DND-41 (cell line): ENCODE results near the gene ABCD4.

Experiments
- ATAC-seq: fragments of 200-7000 bp; cut with Tn5 transposase; 3 replicates; pipeline ENCODE4 v1.9.1; 2021; ENCODE audit warnings: low read depth; ENCODE audit not compliant: insufficient read depth
- DNase-seq: peaks from one replicate; pipeline ENCODE4 v3.0.0-alpha.2; 2020
- H2AFZ ChIP-seq: 2 replicates; pipeline ENCODE4 v1.6.0; 2012; ENCODE audit warnings: low read depth, low read length
- H3K27ac ChIP-seq: 2 replicates; pipeline ENCODE4 v1.5.1; 2012; ENCODE audit warnings: low read length, inconsistent platforms
- H3K27me3 ChIP-seq: fragments of 200-600 bp; sonication (generic); 2 replicates; pipeline ENCODE4 v1.6.0; 2012; ENCODE audit warnings: low read length, mild to moderate bottlenecking, inconsistent platforms; ENCODE audit not compliant: insufficient read depth, poor library complexity
- H3K36me3 ChIP-seq: 2 replicates; pipeline ENCODE4 v1.5.1; 2012; ENCODE audit warnings: low read length, inconsistent platforms; ENCODE audit not compliant: insufficient read depth
- H3K4me1 ChIP-seq: 2 replicates; pipeline ENCODE4 v1.5.1; 2012; ENCODE audit warnings: mild to moderate bottlenecking, low read length; ENCODE audit not compliant: insufficient read depth
- H3K4me2 ChIP-seq: 2 replicates; pipeline ENCODE4 v1.6.0; 2012; ENCODE audit warnings: mild to moderate bottlenecking, moderate library complexity, low read length, inconsistent platforms; ENCODE audit not compliant: insufficient read depth
- H3K4me3 ChIP-seq, 2 experiments: fragments of 200-600 bp in 1 of 2; shearing (Covaris generic) in 1 of 2; 2 replicates each; pipeline ENCODE4 v1.5.1; 2012 to 2016; ENCODE audit warnings: inconsistent platforms in 2 of 2, low read length in 2 of 2, mild to moderate bottlenecking in 2 of 2, low read depth in 1 of 2, moderate library complexity in 1 of 2
- H3K79me2 ChIP-seq: 2 replicates; pipeline ENCODE4 v1.6.0; 2012; ENCODE audit warnings: low read length, inconsistent platforms; ENCODE audit not compliant: insufficient read depth
- H3K9ac ChIP-seq: 2 replicates; pipeline ENCODE4 v1.6.0; 2012; ENCODE audit warnings: low read depth, mild to moderate bottlenecking, inconsistent platforms, low read length, moderate library complexity
- H3K9me3 ChIP-seq: 2 replicates; pipeline ENCODE4 v1.5.1; 2012; ENCODE audit warnings: low read length, moderate library complexity, mild to moderate bottlenecking, inconsistent platforms; ENCODE audit not compliant: insufficient read depth, severe bottlenecking
- H4K20me1 ChIP-seq: 2 replicates; pipeline ENCODE4 v1.6.0; 2012; ENCODE audit warnings: low read length; ENCODE audit not compliant: insufficient read depth
- EZH2 ChIP-seq: IDR thresholded peaks from 3 replicates; pipeline ENCODE4 v1.6.1; 2012; ENCODE audit warnings: borderline replicate concordance, low read depth, mild to moderate bottlenecking, moderate library complexity, low read length, inconsistent platforms; ENCODE audit not compliant: severe bottlenecking
- TF ChIP-seq, protein P1 (sequence below): IDR thresholded peaks from 2 replicates; pipeline ENCODE4 v1.5.1; 2012; ENCODE audit warnings: borderline replicate concordance, low read length, moderate library complexity, mild to moderate bottlenecking; ENCODE audit not compliant: poor library complexity, severe bottlenecking; ENCODE audit errors: extremely low read depth

The ABCD4 gene

DNA sequence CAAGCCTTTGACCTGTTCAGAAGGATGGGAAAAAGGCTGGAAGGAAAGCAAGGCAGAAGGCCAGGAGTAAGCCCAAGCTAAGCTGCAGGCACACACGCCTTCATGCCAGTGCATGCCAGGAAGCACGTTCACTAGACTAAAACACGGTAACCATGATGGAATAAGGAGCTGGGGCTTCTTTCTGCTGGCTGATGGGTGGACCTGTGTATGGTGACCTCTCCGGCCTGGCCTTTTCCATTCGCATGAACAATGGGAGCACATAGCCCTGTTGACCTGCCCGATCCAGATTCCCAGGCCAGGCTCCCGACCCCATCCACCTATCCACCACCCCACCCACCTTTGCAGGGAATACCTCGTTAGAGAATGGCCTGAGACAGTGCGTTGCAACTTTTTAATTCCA lies 40.7 kb downstream of the ABCD4 start:
- no peak overlapping the region for H3K27ac ChIP-seq
- H2AFZ ChIP-seq = no peak overlapping the region
- H3K27me3 ChIP-seq = peaks cover 6% of the 10 kb centered on the region
- no peaks in the 10 kb centered on the region; the same call in 1 of the 2 replicates for H4K20me1 ChIP-seq
- no peak for ATAC-seq
- no peaks in the 10 kb centered on the region for H3K9me3 ChIP-seq
- no peak overlapping the region for H3K4me3 ChIP-seq
- H3K4me2 ChIP-seq = no peak overlapping the region
- no peak for DNase-seq
- no peak overlapping the region for H3K9ac ChIP-seq
- H3K79me2 ChIP-seq = no peaks in the 10 kb centered on the region
- no peaks in the 10 kb centered on the region for H3K36me3 ChIP-seq
- no peak for TF ChIP-seq EZH2
- TF ChIP-seq, protein P1, sequence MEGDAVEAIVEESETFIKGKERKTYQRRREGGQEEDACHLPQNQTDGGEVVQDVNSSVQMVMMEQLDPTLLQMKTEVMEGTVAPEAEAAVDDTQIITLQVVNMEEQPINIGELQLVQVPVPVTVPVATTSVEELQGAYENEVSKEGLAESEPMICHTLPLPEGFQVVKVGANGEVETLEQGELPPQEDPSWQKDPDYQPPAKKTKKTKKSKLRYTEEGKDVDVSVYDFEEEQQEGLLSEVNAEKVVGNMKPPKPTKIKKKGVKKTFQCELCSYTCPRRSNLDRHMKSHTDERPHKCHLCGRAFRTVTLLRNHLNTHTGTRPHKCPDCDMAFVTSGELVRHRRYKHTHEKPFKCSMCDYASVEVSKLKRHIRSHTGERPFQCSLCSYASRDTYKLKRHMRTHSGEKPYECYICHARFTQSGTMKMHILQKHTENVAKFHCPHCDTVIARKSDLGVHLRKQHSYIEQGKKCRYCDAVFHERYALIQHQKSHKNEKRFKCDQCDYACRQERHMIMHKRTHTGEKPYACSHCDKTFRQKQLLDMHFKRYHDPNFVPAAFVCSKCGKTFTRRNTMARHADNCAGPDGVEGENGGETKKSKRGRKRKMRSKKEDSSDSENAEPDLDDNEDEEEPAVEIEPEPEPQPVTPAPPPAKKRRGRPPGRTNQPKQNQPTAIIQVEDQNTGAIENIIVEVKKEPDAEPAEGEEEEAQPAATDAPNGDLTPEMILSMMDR = no peak
- peaks cover 12% of the 10 kb centered on the region for H3K4me1 ChIP-seq

DNA sequence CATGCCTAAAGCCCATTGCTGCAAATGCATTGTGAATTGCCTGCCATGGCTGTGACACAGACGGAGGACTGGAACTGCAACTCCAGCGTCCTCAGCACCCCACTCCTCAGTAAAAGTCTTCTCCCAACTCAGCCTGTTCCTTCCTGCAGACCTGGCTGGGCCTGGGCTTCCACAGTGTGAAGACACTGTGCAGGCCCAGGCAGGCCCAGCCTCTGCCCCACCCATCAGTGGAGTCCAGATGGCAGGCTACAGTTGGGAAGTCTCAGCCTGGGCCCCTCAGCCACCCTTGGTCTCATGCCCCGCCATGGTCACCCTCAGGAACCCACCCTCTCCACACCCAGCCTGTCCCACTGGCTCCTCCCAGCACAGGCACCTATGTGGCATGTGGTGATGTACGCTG lies 41.4 kb downstream of the ABCD4 start:
- no peak for ATAC-seq
- H3K79me2 ChIP-seq = no peaks in the 10 kb centered on the region
- no peaks in the 10 kb centered on the region for H3K36me3 ChIP-seq
- no peak overlapping the region for H3K27ac ChIP-seq
- H3K27me3 ChIP-seq = peaks cover 3% of the 10 kb centered on the region
- no peak overlapping the region for H3K9ac ChIP-seq
- DNase-seq = no peak
- no peak overlapping the region for H2AFZ ChIP-seq
- no peak overlapping the region for H3K4me2 ChIP-seq
- no peaks in the 10 kb centered on the region; the same call in 1 of the 2 replicates for H4K20me1 ChIP-seq
- no peaks in the 10 kb centered on the region for H3K9me3 ChIP-seq
- H3K4me1 ChIP-seq = peaks cover 15% of the 10 kb centered on the region
- TF ChIP-seq, protein P1 = no peak
- TF ChIP-seq EZH2 = no peak
- no peak overlapping the region for H3K4me3 ChIP-seq

DNA sequence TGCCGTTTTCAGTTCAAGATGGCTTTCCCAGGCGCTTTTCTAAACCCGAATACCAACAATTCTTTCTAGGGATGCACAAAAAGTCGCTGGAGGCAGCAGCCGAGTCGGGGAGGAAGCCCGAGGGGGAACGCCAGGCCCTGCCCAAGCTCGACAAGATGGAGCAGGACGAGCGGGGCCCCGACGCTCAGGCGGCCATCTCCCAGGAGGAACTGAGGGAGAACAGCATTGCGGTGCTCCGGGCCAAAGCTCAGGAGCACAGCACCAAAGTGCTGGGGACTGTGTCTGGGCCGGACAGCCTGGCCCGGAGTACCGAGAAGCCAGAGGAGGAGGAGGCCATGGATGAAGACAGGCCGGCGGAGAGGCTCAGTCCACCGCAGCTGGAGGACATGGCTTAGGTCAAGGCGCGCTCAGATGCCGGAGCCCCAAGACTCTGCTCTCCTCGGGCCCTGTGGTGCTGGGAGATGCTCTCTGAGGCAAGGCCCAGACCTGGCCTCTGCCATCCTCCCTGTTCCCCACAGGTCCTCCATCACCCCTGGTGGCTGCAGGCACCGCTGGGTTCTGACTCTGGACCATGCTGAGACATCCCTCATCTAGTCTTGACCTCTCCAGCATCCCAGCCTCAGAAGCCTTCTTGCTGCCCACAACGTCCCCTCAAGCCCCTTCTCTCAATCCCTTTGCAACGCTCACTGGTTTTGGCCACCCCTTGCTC lies 42.1 kb downstream of the ABCD4 start:
- TF ChIP-seq EZH2 = no peak
- DNase-seq (no peak), ATAC-seq (no peak)
- Histone ChIP-seq H3K27me3 (peaks cover 3% of the 10 kb centered on the region), H3K36me3 (no peaks in the 10 kb centered on the region), H3K9me3 (no peaks in the 10 kb centered on the region), H3K4me2 (no peak overlapping the region), H4K20me1 (no peaks in the 10 kb centered on the region), H3K27ac (no peak overlapping the region), H3K79me2 (no peaks in the 10 kb centered on the region), H3K4me3 (no peak overlapping the region), H3K9ac (no peak overlapping the region), H2AFZ (no peak overlapping the region), H3K4me1 (peaks cover 15% of the 10 kb centered on the region)

DNA sequence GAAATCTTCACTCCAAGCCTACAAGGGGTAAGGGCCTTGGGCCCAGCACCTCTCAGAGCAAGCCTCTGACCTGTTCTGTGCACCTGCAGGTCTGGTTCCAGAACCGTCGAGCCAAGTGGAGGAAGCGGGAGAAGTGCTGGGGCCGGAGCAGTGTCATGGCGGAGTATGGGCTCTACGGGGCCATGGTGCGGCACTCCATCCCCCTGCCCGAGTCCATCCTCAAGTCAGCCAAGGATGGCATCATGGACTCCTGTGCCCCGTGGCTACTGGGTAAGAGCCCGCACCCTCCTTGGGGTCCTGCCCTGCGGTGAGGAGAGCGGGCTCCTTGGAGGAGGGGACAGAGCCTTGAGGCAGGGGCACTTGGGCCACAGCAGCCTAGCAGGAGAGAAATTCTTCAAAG lies 43.2 kb downstream of the ABCD4 start:
- Histone ChIP-seq H2AFZ (no peak overlapping the region), H3K27ac (no peak overlapping the region), H3K4me1 (peaks cover 15% of the 10 kb centered on the region), H3K9me3 (no peaks in the 10 kb centered on the region), H3K4me2 (no peak overlapping the region), H3K27me3 (peaks cover 3% of the 10 kb centered on the region), H3K36me3 (no peaks in the 10 kb centered on the region), H3K9ac (no peak overlapping the region), H3K79me2 (no peaks in the 10 kb centered on the region), H4K20me1 (no peaks in the 10 kb centered on the region), H3K4me3 (no peak overlapping the region)
- no peak for ATAC-seq
- no peak for TF ChIP-seq EZH2
- TF ChIP-seq, protein P1 = no peak
- DNase-seq = no peak
